K562 (cell line): Measurements from ENCODE around the gene THAP4.

Source experiments
- ATF3 ChIP-seq, 2 experiments: fragments of 450-650 bp in 1 of 2; sonication (generic) in 1 of 2; formaldehyde crosslinking in 1 of 2; IDR thresholded peaks in 1 of 2; conservative IDR thresholded peaks in 1 of 2; 2 replicates each; pipeline versions ENCODE4 v1.6.1 to v1.8.1; 2016 to 2023; ENCODE audit warnings: mild to moderate bottlenecking in 2 of 2, moderate library complexity in 2 of 2, inconsistent platforms in 1 of 2, missing genetic modification reagents in 1 of 2
- BRF1 ChIP-seq: IDR thresholded peaks from 3 replicates; pipeline ENCODE4 v1.6.1; 2011; ENCODE audit warnings: borderline replicate concordance, mild to moderate bottlenecking; ENCODE audit not compliant: insufficient read length; ENCODE audit errors: extremely low read depth
- EP300 ChIP-seq: IDR thresholded peaks from 2 replicates; pipeline ENCODE4 v1.6.1; 2012; ENCODE audit warnings: low read length, improper control_type of control experiment
- KLF10 ChIP-seq: fragments of 250-450 bp; sonication (Bioruptor Pico); IDR thresholded peaks from 2 replicates; pipeline ENCODE4 v1.6.1; 2021; ENCODE audit warnings: matching md5 sums
- MED1 ChIP-seq: sonication (generic); formaldehyde crosslinking; IDR thresholded peaks from 2 replicates; pipeline ENCODE4 v1.8.1; 2023; ENCODE audit warnings: missing genetic modification reagents, borderline replicate concordance
- POLR2AphosphoS5 ChIP-seq: IDR thresholded peaks from 2 replicates; pipeline ENCODE4 v1.6.1; 2011; ENCODE audit warnings: mild to moderate bottlenecking, low read depth, low read length, moderate library complexity; ENCODE audit not compliant: control insufficient read depth, insufficient read depth
- RNF2 ChIP-seq: sonication (generic); IDR thresholded peaks from 2 replicates; pipeline ENCODE4 v1.6.1; 2016

GRCh38 chr2:241597561-241597960 lies 39.4 kb downstream of the THAP4 start:
- no peak for TF ChIP-seq KLF10 (CRISPR knock-in tag)
- TF ChIP-seq EP300 = no peak
- TF ChIP-seq RNF2 = no peak
- TF ChIP-seq BRF1 = no peak
- TF ChIP-seq ATF3 (IDR thresholded peaks at IDR 0.05) = no peak
- TF ChIP-seq ATF3 (CRISPR knock-in tag; conservative IDR thresholded peaks at IDR 0.05) = no peak
- TF ChIP-seq POLR2AphosphoS5 = no peak
- TF ChIP-seq MED1 (CRISPR knock-in tag) = no peak
